Neural progenitor cell (in vitro differentiated cells): ENCODE measurements around the gene CARD19.

Experiments
- CTCF ChIP-seq: fragments of 200-600 bp; sonication (generic); IDR thresholded peaks from 2 replicates; pipeline ENCODE4 v1.5.1; 2017; ENCODE audit warnings: antibody characterized with exemption, mild to moderate bottlenecking
- EZH2 ChIP-seq: fragments of 200-600 bp; sonication (generic); IDR thresholded peaks from 2 replicates; pipeline ENCODE4 v1.6.1; 2017; ENCODE audit warnings: antibody characterized with exemption, mild to moderate bottlenecking, moderate library complexity
- EZH2phosphoT487 ChIP-seq: fragments of 200-600 bp; sonication (generic); IDR thresholded peaks from 2 replicates; pipeline ENCODE4 v1.6.1; 2017; ENCODE audit warnings: antibody characterized with exemption

DNA sequence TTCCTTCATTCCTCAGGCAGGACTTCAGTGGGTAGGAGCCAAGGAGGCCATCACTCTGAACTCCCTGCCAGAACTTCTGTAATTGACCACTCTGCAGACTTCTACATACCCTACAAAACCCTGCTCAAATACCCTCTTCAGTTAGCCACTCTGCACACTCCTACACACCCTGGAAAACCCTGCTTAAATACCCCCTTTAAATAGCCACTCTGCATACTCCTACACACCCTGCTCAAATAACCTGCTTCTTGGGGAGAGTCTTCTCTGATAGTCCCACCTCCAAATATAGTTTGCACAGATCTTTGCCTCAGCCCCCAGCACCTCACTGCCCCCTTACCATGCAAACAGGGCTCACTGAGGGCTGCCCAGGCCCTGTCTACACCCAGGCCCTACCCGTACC lies 18.6 kb upstream of the CARD19 start:
- TF ChIP-seq CTCF (no peak), EZH2phosphoT487 (no peak), EZH2 (no peak)
